Endothelial cell of umbilical vein (primary cell): ENCODE measurements around the gene CTRB2.

Experiments used
- EZH2 ChIP-seq: IDR thresholded peaks from 2 replicates; pipeline ENCODE4 v1.6.1; 2012; ENCODE audit warnings: borderline replicate concordance, low read depth, mild to moderate bottlenecking, moderate library complexity, low read length, inconsistent platforms; ENCODE audit not compliant: severe bottlenecking
- FOS ChIP-seq: IDR thresholded peaks from 2 replicates; pipeline ENCODE4 v1.6.1; 2011; ENCODE audit warnings: mild to moderate bottlenecking, low read length, moderate library complexity, borderline replicate concordance; ENCODE audit not compliant: insufficient read depth
- GATA2 ChIP-seq: IDR thresholded peaks from 2 replicates; pipeline ENCODE4 v1.7.0; 2011; ENCODE audit warnings: low read depth, mild to moderate bottlenecking, moderate library complexity, mixed read lengths, low read length; ENCODE audit not compliant: insufficient read length, insufficient read depth
- JUN ChIP-seq: IDR thresholded peaks from 2 replicates; pipeline ENCODE4 v1.6.1; 2011; ENCODE audit warnings: borderline replicate concordance, low read depth; ENCODE audit not compliant: insufficient read length, insufficient read depth
- MYC ChIP-seq: IDR thresholded peaks from one replicate; pipeline ENCODE4 v1.6.1; 2011; ENCODE audit warnings: mild to moderate bottlenecking, low read depth, low read length
- POLR2A ChIP-seq: IDR thresholded peaks from 2 replicates; pipeline ENCODE4 v1.6.1; 2012; ENCODE audit warnings: low read depth, mild to moderate bottlenecking, control low read depth, low read length
- POLR2AphosphoS5 ChIP-seq: IDR thresholded peaks from 2 replicates; pipeline ENCODE4 v1.6.1; 2012; ENCODE audit warnings: low read depth, mild to moderate bottlenecking, control low read depth, low read length, moderate library complexity; ENCODE audit not compliant: insufficient read depth
- TF ChIP-seq, protein P1 (sequence below), 2 donors: IDR thresholded peaks; 1 replicate in 1 of 2; 2 replicates in 1 of 2; pipeline ENCODE4 v1.5.1; 2011; ENCODE audit warnings: low read length in 2 of 2, mild to moderate bottlenecking in 2 of 2, moderate library complexity in 2 of 2, control low read depth in 1 of 2, inconsistent platforms in 1 of 2, low read depth in 1 of 2; ENCODE audit not compliant: insufficient read depth in 1 of 2; ENCODE audit errors: extremely low read depth in 1 of 2
- TF ChIP-seq, protein P2 (sequence below): IDR thresholded peaks from 2 replicates; pipeline ENCODE4 v1.6.1; 2011; ENCODE audit not compliant: insufficient read depth, insufficient read length

DNA sequence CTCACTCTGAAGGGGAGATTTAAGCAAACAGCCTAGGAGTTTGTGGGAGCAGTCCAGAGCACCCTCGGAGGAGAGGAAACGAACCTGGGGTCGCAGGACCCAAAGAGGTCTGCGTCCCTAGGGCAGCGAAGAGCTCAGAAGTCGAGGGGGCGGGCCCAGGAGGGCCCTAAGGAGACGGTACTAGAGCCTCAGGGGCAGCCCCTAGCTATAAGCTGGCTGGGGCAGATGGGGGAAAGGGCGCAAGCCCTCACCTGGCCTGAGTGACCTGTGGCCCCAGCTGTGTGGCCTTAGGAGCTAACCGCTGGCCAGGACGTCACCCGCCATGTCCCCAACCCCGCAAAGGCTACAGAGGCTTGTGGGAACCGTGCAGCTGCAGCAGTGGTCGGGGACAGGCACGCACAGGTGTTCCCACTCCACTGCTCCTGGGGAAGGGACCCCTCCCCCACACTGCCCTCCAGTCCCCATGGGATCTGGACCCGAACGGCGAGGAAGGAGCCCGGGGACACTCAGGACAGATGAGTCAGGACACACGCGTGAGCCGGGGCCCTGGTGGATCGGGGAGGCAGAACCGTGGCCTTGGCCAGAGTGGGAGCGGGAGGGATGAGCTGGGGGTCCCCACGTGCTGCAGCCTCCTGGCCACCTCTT lies 2.0 kb upstream of the CTRB2 start:
- no peak for TF ChIP-seq POLR2A
- TF ChIP-seq, protein P1, sequence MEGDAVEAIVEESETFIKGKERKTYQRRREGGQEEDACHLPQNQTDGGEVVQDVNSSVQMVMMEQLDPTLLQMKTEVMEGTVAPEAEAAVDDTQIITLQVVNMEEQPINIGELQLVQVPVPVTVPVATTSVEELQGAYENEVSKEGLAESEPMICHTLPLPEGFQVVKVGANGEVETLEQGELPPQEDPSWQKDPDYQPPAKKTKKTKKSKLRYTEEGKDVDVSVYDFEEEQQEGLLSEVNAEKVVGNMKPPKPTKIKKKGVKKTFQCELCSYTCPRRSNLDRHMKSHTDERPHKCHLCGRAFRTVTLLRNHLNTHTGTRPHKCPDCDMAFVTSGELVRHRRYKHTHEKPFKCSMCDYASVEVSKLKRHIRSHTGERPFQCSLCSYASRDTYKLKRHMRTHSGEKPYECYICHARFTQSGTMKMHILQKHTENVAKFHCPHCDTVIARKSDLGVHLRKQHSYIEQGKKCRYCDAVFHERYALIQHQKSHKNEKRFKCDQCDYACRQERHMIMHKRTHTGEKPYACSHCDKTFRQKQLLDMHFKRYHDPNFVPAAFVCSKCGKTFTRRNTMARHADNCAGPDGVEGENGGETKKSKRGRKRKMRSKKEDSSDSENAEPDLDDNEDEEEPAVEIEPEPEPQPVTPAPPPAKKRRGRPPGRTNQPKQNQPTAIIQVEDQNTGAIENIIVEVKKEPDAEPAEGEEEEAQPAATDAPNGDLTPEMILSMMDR (IDR thresholded peaks at IDR 0.05; ENCODE audit: extremely low read depth in 1 of 2, insufficient read depth in 1 of 2, low read depth in 1 of 2, low read length in 2 of 2), result no peak
- TF ChIP-seq, protein P2, sequence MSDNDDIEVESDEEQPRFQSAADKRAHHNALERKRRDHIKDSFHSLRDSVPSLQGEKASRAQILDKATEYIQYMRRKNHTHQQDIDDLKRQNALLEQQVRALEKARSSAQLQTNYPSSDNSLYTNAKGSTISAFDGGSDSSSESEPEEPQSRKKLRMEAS, result no peak
- TF ChIP-seq EZH2, result no peak
- TF ChIP-seq POLR2AphosphoS5, result no peak
- no peak for TF ChIP-seq GATA2
- TF ChIP-seq FOS, result no peak
- TF ChIP-seq MYC, result no peak
- TF ChIP-seq JUN, result no peak
